Activated T-cell treated with anti-CD3 and anti-CD28 coated beads, Interleukin-2, amount 50 U/mL, for 1 hour (primary cell): ENCODE results near the gene EIF2B2.
A peak's percentile ranks its signal among the peaks of the same experiment; 100 is the strongest.

Experiments used
- DNase-seq: peaks from one replicate; pipeline ENCODE4 v3.0.0-alpha.2; 2020

The EIF2B2 gene

GRCh38 chr14:75002392-75003249 is at the start of gene EIF2B2:
Gene EIF2B2 (plus strand): TSS chr14:75002921. CDS start chr14:75002991, 70 bp downstream.
- DNase-seq = peak; percentile 98

GRCh38 chr14:74953686-74954085 is 49.0 kb upstream of the EIF2B2 start:
- no peak for DNase-seq

GRCh38 chr14:74954232-74954946 is 48.3 kb upstream of the EIF2B2 start:
- DNase-seq = no peak

GRCh38 chr14:74954947-74955228 is 47.8 kb upstream of the EIF2B2 start:
- DNase-seq = no peak

- DNase-seq = peak; percentile 51
Measured at GRCh38 chr14:74955229-74956026, 47.3 kb upstream of the EIF2B2 start, which contains the start of gene PGF. Gene PGF (minus strand): TSS chr14:74955597. CDS start chr14:74955242, 355 bp downstream.

GRCh38 chr14:74956027-74956279 is 46.8 kb upstream of the EIF2B2 start:
- no peak for DNase-seq

- DNase-seq = no peak
Measured at GRCh38 chr14:74956280-74957072, 46.2 kb upstream of the EIF2B2 start.

- DNase-seq = no peak
Measured at GRCh38 chr14:74959596-74960180, 43.0 kb upstream of the EIF2B2 start.

GRCh38 chr14:74960736-74961135 is 42.0 kb upstream of the EIF2B2 start:
- no peak for DNase-seq

GRCh38 chr14:74961238-74961911 is 41.3 kb upstream of the EIF2B2 start:
- DNase-seq = no peak

- DNase-seq = no peak
Measured at GRCh38 chr14:74962046-74962445, 40.7 kb upstream of the EIF2B2 start.

GRCh38 chr14:74962493-74962892 is 40.2 kb upstream of the EIF2B2 start:
- no peak for DNase-seq

GRCh38 chr14:74963178-74963704 is 39.5 kb upstream of the EIF2B2 start:
- DNase-seq = no peak

GRCh38 chr14:74963705-74964271 is 38.9 kb upstream of the EIF2B2 start:
- DNase-seq = no peak

GRCh38 chr14:74964787-74965485 is 37.8 kb upstream of the EIF2B2 start:
- no peak for DNase-seq

GRCh38 chr14:74965486-74966153 is 37.1 kb upstream of the EIF2B2 start:
- DNase-seq = no peak

- no peak for DNase-seq
Measured at GRCh38 chr14:74968811-74969210, 33.9 kb upstream of the EIF2B2 start.

- DNase-seq = no peak
Measured at GRCh38 chr14:74973003-74973653, 29.6 kb upstream of the EIF2B2 start.

GRCh38 chr14:74973905-74974363 is 28.8 kb upstream of the EIF2B2 start:
- no peak for DNase-seq
